ENCODE data around the gene IRX4. TPM values are rescaled to one million over a fixed set of nuclear protein-coding genes. Genes with fewer than 3 reads are reported as not detected.

IRX4 gene
- total and polyA plus RNA-seq, 2 of the 4 experiments (the other 2 are of a cell fraction), result not detected

GRCh38 chr5:1846583-1846982, 36.1 kb downstream of the IRX4 start:
- Histone ChIP-seq H3K36me3 (ENCODE audit: control insufficient read depth, insufficient read depth, low read length) (no peaks in the 10 kb centered on the region), H3K4me1 (ENCODE audit: control insufficient read depth, insufficient read depth, low read length) (no peaks in the 10 kb centered on the region), H4K8ac (ENCODE audit: low read depth in 2 of 2, low read length in 2 of 2) (no peak overlapping the region), H3K9me3 (ENCODE audit: control insufficient read depth, insufficient read depth, low read length) (no peaks in the 10 kb centered on the region; the same call in 1 of the 2 replicates), H4K91ac (ENCODE audit: insufficient read depth, low read depth, low read length) (no peak overlapping the region), H3K4me2 (ENCODE audit: low read depth, low read length) (no peak overlapping the region), H4K5ac (ENCODE audit: low read depth, low read length) (no peak overlapping the region), H3K79me1 (ENCODE audit: low read depth in 1 of 2, low read length in 2 of 2) (no peaks in the 10 kb centered on the region), H3K23ac (ENCODE audit: low read depth, low read length) (no peak overlapping the region), H2BK20ac (ENCODE audit: low read depth, low read length) (no peak overlapping the region), H2BK120ac (ENCODE audit: low read depth, low read length) (no peak overlapping the region), H2AK5ac (ENCODE audit: low read depth, low read length) (no peak overlapping the region), H2AFZ (replicated peaks; ENCODE audit: low read length, poor library complexity) (no peak overlapping the region), H3K4ac (ENCODE audit: low read depth, low read length) (no peak overlapping the region), H3K18ac (ENCODE audit: low read depth, low read length) (no peak overlapping the region), H3K9me1 (ENCODE audit: insufficient read depth, low read length) (no peaks in the 10 kb centered on the region), H3K56ac (ENCODE audit: extremely low read depth, insufficient read depth, low read length) (no peak overlapping the region), H2BK15ac (ENCODE audit: low read depth, low read length) (no peak overlapping the region), H3K14ac (replicated peaks; ENCODE audit: low read depth, low read length) (no peak overlapping the region), H3K27ac (ENCODE audit: insufficient read depth, low read length) (no peak overlapping the region), H2BK5ac (ENCODE audit: low read depth, low read length, poor library complexity, severe bottlenecking) (no peak overlapping the region), H3K27me3 (ENCODE audit: control insufficient read depth, insufficient read depth, low read length) (peaks cover 35% of the 10 kb centered on the region), H3K4me3 (ENCODE audit: insufficient read depth, low read depth, low read length) (no peak overlapping the region), H3K9ac (ENCODE audit: low read depth, low read length) (no peak overlapping the region), H2AK9ac (replicated peaks; ENCODE audit: low read depth, low read length, poor library complexity) (no peak overlapping the region), H4K20me1 (ENCODE audit: insufficient read depth, low read length) (no peaks in the 10 kb centered on the region)
- no peak for ATAC-seq (ENCODE audit: low read depth)
- WGBS, 2 experiments (ENCODE audit: extremely low coverage in 2 of 2, insufficient read length in 1 of 2), result 80% methylated on average over 6 of the region's 13 CpGs; no CpG with 5 or more reads in 1 of the 2 experiments
- POLR2A ChIA-PET (ENCODE audit: unreplicated experiment), result no interaction called here
- CTCF ChIA-PET, result no interaction called here
- in situ Hi-C loops (cut with MboI; ENCODE audit: low sequenced_read_pairs) (no loop called here), intact Hi-C loops (cut with micrococcal nuclease) (no loop called here), dilution Hi-C loops (cut with HindIII; ENCODE audit: low sequenced_read_pairs, unreplicated experiment) (no loop called here)
- no peak for DNase-seq
- BruUV-seq (replicated peaks), result no TSS peak
- TF ChIP-seq SMC3 (IDR thresholded peaks at IDR 0.05; ENCODE audit: low read depth, low read length), result no peak
- TF ChIP-seq BHLHE40 (IDR thresholded peaks at IDR 0.05; ENCODE audit: low read depth, low read length), result no peak
- no peak for TF ChIP-seq RCOR1 (IDR thresholded peaks at IDR 0.05; ENCODE audit: insufficient replicate concordance, low read length)
- TF ChIP-seq ELK1 (IDR thresholded peaks at IDR 0.05; ENCODE audit: borderline replicate concordance, low read depth, low read length), result no peak
- no peak for TF ChIP-seq MXI1 (IDR thresholded peaks at IDR 0.05; ENCODE audit: borderline replicate concordance, low read depth, low read length)
- no peak for TF ChIP-seq CHD1 (IDR thresholded peaks at IDR 0.05; ENCODE audit: low read depth, low read length)
- no peak for TF ChIP-seq RFX5 (IDR thresholded peaks at IDR 0.05; ENCODE audit: low read depth, low read length)
- TF ChIP-seq NFE2L2 (IDR thresholded peaks at IDR 0.05; ENCODE audit: low read depth, low read length), result no peak
- TF ChIP-seq FOS (IDR thresholded peaks at IDR 0.05; ENCODE audit: low read depth, low read length), result no peak
- TF ChIP-seq, protein P1, sequence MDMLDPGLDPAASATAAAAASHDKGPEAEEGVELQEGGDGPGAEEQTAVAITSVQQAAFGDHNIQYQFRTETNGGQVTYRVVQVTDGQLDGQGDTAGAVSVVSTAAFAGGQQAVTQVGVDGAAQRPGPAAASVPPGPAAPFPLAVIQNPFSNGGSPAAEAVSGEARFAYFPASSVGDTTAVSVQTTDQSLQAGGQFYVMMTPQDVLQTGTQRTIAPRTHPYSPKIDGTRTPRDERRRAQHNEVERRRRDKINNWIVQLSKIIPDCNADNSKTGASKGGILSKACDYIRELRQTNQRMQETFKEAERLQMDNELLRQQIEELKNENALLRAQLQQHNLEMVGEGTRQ (IDR thresholded peaks at IDR 0.05; ENCODE audit: low read depth, low read length), result no peak
- no peak for TF ChIP-seq RAD21 (IDR thresholded peaks at IDR 0.05; ENCODE audit: low read length)
- TF ChIP-seq MAZ (IDR thresholded peaks at IDR 0.05; ENCODE audit: borderline replicate concordance, low read depth, low read length), result no peak
- TF ChIP-seq CEBPB (IDR thresholded peaks at IDR 0.05; ENCODE audit: low read depth, low read length), result no peak
- TF ChIP-seq, protein P2, sequence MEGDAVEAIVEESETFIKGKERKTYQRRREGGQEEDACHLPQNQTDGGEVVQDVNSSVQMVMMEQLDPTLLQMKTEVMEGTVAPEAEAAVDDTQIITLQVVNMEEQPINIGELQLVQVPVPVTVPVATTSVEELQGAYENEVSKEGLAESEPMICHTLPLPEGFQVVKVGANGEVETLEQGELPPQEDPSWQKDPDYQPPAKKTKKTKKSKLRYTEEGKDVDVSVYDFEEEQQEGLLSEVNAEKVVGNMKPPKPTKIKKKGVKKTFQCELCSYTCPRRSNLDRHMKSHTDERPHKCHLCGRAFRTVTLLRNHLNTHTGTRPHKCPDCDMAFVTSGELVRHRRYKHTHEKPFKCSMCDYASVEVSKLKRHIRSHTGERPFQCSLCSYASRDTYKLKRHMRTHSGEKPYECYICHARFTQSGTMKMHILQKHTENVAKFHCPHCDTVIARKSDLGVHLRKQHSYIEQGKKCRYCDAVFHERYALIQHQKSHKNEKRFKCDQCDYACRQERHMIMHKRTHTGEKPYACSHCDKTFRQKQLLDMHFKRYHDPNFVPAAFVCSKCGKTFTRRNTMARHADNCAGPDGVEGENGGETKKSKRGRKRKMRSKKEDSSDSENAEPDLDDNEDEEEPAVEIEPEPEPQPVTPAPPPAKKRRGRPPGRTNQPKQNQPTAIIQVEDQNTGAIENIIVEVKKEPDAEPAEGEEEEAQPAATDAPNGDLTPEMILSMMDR (conservative IDR thresholded peaks at IDR 0.05; ENCODE audit: low read depth, low read length), result no peak
- TF ChIP-seq POLR2A (IDR thresholded peaks at IDR 0.05; ENCODE audit: low read depth, low read length), result no peak
- TF ChIP-seq MAFK (IDR thresholded peaks at IDR 0.05; ENCODE audit: low read depth, low read length), result no peak
